ENCODE measurements around the gene MTARC1.

DNA sequence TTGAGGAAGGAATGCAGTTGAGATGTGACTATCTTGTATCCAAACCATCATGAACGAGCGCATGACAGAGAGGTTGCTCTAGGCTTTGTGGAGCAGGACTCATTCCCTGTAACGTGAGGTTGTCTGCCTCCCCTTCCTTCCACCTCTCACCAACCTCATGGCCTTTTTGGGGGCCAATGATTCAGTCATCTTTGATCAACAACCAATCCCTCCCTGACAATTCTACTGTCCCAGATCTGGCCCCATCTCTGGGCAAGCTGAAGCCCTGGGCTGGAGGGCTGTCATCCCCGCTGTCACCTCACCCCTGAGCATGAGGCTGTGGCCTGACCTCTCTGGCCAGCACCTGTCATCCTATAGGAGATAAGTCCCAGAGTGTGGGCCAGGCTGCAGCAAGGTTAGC is 19.7 kb downstream of the MTARC1 start:
- TF ChIP-seq EZH2 (IDR thresholded peaks at IDR 0.05; ENCODE audit: low read length) = no peak
- TF ChIP-seq, protein P1, sequence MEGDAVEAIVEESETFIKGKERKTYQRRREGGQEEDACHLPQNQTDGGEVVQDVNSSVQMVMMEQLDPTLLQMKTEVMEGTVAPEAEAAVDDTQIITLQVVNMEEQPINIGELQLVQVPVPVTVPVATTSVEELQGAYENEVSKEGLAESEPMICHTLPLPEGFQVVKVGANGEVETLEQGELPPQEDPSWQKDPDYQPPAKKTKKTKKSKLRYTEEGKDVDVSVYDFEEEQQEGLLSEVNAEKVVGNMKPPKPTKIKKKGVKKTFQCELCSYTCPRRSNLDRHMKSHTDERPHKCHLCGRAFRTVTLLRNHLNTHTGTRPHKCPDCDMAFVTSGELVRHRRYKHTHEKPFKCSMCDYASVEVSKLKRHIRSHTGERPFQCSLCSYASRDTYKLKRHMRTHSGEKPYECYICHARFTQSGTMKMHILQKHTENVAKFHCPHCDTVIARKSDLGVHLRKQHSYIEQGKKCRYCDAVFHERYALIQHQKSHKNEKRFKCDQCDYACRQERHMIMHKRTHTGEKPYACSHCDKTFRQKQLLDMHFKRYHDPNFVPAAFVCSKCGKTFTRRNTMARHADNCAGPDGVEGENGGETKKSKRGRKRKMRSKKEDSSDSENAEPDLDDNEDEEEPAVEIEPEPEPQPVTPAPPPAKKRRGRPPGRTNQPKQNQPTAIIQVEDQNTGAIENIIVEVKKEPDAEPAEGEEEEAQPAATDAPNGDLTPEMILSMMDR (optimal IDR thresholded peaks at IDR 0.05 in 1 of 3, IDR thresholded peaks at IDR 0.05 in 1 of 3, conservative IDR thresholded peaks at IDR 0.05 in 1 of 3; ENCODE audit: extremely low read depth in 1 of 3, insufficient read depth in 2 of 3, low read length in 3 of 3) = no peak

Data from keratinocyte (primary cell).